Measurements from ENCODE around the gene ACTRT2.

The ACTRT2 gene

GRCh38 chr1:3018576-3018975 is 2.7 kb upstream of the ACTRT2 start:
- no peak for DNase-seq (ENCODE audit: low read depth in 2 of 2)

DNA sequence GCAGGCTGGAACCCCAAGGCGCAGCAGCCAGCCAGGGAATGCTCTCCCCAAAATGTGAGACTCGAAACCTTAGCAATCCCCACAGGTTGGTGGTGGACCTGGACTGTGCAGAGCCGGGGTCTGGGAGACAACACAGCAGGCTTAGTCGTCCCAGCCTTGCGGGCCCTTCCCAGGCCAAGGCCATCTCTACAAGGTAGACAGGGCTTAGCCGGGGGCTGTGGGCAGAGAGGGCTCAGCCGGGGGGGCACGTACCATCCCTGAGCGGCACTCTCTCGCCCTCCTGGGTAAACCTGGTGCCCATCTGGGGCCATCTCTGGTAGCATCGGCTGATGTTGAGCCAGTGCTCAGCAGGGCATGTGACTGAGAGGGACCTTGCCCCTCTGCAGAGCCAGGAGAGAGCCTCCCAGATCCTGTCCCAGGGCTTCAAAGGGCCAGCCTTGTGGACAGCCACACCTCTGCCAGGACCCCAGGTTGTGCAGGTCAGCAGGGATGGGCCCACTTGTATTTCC is 2.2 kb upstream of the ACTRT2 start:
- no peak for DNase-seq (ENCODE audit: low read depth in 2 of 2)

- DNase-seq (ENCODE audit: low read depth in 2 of 2) = no peak
Observed at GRCh38 chr1:3019516-3020051, 1.7 kb upstream of the ACTRT2 start.

DNA sequence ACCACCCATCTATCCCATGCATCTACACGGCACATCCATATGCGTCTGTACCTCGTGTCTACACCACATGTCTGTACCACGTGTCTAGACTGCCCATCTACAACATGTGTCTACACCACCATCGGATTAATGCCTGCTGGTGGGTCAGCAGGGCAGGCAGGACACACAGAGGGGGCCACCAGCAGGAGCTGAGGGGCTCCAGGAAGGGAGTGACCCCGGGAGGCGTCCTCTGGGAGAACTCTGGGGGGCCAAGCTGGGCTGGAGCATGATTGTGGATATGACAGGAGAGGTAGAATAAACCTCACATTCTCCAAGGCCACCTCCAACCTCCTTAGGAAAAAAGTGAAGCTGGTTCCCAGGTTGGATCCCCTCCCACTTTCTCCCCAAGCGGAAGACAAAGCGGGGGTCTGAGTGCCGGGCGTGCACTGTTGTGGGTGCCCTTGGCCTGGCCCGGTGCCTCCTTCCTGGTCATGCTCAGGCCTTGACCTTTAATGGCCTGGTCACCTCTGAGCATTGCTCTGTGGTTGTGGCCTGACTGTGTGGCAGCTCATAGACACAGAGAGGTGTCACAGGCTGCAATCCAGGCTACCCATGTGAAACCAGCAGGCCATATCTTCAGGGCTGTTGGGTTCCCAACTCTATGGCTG is 881 bp upstream of the ACTRT2 start:
- no peak for DNase-seq (ENCODE audit: low read depth in 2 of 2)

DNA sequence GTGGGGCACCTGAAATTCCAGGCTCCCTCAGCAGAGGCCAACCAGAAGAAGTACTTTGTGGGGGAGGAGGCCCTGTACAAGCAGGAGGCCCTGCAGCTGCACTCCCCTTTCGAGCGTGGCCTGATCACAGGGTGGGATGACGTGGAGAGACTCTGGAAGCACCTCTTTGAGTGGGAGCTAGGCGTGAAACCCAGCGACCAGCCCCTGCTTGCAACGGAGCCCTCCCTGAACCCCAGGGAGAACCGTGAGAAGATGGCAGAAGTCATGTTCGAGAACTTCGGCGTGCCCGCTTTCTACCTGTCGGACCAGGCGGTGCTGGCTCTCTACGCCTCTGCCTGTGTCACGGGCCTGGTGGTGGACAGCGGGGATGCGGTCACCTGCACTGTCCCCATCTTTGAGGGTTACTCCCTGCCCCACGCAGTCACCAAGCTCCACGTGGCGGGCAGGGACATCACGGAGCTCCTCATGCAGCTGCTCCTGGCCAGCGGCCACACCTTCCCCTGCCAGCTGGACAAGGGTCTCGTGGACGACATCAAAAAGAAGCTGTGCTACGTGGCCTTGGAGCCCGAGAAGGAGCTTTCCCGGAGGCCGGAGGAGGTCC is 634 bp downstream of the ACTRT2 start:
- no peak for DNase-seq (ENCODE audit: low read depth in 2 of 2)

GRCh38 chr1:3022511-3022973 is 1.3 kb downstream of the ACTRT2 start:
- no peak for DNase-seq (ENCODE audit: low read depth in 2 of 2)

GRCh38 chr1:3022976-3023375 is 1.7 kb downstream of the ACTRT2 start:
- DNase-seq (ENCODE audit: low read depth in 2 of 2) = no peak

DNA sequence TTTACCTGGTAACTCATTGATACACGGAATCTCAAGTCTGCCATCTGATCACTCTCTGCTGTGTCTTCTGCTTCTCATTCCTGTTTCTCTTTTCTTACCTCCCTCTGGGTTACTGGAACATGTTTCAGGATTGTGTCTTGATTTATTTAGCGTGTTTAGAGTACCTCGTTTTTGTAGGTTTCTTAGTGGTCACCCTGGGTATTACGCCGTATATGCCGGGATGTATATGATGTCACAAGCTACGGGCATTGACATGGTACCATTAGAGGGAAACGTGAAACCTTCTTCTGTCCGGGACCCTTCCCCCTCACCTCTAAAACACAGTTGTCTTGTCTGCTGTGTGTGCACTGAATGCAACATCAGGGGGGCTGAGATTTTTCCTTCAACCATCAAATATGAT is 2.8 kb downstream of the ACTRT2 start:
- DNase-seq (ENCODE audit: low read depth in 2 of 2) = no peak

GRCh38 chr1:3024588-3024987 is 3.3 kb downstream of the ACTRT2 start:
- DNase-seq (ENCODE audit: low read depth in 2 of 2) = no peak

DNA sequence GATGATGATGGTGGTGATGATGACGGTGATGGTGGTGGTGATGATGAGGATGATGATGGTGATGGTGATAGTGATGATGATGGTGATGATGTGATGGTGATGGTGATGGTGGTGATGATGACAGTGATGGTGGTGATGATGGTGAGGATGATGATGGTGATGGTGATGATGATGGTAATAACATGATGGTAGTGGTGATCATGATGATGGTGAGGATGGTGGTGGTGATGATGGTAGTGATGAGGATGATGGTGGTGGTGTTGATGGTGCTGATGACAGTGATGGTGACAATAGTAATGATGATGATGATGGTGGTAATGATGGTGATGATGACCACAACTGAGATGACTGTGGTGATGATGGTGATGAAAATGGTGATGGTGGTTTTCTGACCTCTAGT is 4.9 kb downstream of the ACTRT2 start:
- DNase-seq (ENCODE audit: low read depth in 2 of 2) = no peak

DNA sequence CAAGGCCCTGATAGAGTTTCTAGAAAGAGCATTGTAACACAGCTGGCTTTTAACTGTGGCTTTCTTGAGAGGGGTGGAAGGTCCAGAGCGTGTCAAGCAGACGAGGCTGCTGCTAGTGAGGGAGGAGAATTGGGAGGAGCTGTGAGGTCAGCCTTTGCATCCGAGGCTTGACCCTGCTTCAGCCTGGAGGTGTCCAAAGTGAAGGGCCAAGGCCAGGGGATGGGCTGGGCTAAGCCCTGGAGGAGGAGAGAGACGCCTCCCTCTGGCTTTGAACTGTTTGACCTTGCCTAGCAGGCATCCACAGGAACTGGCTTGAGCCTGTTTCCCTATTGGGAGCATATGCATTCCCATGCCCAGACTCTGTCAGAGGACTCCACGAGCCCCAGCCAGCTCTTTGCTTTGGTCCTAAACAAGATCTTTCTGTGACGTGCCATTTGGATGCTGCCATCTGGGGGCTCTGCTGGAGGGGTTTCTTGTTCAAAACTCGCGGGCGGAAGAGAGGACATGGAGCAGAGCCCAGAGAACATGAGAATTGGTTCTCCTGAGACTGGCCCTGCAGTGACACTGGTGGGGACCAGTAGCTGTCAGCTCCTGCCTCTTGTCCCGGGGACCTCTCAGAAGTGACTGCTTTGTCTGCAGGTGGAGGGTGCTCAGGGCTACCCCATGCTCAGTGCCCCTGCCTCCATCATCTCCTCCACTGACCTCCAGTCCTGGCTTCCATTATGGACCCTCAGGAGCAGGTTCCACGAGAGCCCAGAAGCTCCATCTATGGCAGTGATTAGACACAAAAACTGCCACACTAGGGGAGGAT is 5.5 kb downstream of the ACTRT2 start:
- DNase-seq (ENCODE audit: low read depth in 2 of 2) = no peak

- DNase-seq (ENCODE audit: low read depth in 2 of 2) = no peak
Observed at GRCh38 chr1:3027611-3028371, 6.5 kb downstream of the ACTRT2 start.

DNA sequence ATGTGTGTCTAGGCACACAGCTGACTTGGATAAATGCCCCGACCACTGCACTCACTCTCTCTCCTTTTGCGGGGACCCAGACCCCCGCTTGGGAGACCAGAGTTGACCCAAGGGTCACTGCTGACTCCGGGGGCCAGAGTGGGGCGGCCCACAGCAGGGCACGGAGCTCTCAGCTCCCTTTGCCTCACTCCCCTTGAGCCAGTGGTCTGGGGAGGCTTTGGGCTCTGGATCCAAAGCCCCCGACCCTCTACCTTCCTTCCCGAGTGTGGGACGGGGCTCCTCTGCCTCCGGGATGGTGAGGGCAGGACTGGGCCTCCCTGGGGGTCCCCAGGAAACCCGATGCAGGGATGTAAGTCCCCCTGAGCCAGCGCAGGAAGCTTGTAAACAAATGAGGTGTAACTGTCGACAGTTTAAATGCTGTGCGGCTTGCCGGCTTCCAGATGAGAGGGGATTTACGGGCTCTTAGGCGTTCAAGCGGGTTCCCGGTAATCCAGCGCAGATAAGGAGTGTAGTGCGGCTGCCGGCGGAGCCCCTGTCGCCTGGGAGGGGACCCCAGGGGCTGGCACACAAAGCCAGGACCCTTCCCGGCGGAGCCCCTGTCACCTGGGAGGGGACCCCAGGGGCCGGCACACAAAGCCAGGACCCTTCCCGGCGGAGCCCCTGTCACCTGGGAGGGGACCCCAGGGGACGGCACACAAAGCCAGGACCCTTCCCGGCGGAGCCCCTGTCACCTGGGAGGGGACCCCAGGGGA is 7.4 kb downstream of the ACTRT2 start:
- no peak for DNase-seq (ENCODE audit: low read depth in 2 of 2)

DNA sequence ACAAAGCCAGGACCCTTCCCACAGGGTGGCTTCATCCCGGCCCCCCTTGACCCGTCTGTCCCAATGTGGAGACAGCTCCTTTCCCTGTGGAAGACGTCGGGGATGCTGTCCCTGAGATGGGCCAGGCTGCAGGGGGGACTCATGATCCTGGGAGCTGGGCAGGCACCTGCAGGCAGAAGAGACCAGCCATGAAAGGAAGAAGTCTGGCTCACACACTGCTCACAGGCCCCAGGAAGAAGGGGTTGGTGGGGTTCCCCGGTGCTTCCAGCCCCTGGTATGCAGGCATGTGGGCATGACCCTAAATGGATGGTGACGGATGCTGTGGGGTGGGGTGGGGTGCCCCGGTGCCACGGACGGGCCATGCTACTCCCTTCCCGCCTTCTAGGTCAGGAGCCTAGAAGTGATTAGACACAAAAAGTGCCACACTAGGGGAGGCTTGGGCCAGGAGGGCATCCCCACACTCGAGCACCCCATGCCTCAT is 8.3 kb downstream of the ACTRT2 start:
- no peak for DNase-seq (ENCODE audit: low read depth in 2 of 2)

DNA sequence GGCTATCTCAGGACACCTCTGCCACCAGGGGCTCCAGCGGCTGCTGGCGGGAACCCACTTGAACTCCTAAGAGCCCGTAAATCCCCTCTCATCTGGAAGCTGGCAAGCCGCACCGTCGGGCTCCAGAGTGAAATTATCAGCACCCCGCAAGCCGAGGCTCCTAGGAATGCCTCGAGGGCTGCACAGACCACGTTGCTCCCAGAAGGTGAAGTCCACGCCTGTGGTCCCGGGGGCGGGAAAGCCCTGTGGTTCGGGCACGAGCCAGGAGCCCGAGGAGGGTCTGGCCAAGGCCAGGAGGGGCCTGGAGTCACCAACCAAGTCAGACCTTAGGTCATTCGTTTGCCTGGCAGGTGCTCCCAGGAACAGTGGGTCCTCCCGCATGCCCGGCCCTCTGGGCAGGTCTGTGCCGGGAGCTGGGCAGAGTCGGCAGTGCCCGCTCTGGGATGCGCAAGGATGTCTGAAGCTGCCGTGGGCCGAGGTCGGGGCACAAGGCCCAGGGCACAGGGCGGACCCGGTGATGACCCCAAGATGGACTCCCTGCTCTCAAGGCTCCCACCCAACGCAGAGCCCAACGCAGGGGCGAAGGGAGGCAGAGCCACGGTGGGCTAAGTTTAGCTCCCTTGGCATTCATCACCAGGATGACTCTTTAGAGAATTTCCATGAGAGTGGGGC is 8.9 kb downstream of the ACTRT2 start:
- no peak for DNase-seq (ENCODE audit: low read depth in 2 of 2)

DNA sequence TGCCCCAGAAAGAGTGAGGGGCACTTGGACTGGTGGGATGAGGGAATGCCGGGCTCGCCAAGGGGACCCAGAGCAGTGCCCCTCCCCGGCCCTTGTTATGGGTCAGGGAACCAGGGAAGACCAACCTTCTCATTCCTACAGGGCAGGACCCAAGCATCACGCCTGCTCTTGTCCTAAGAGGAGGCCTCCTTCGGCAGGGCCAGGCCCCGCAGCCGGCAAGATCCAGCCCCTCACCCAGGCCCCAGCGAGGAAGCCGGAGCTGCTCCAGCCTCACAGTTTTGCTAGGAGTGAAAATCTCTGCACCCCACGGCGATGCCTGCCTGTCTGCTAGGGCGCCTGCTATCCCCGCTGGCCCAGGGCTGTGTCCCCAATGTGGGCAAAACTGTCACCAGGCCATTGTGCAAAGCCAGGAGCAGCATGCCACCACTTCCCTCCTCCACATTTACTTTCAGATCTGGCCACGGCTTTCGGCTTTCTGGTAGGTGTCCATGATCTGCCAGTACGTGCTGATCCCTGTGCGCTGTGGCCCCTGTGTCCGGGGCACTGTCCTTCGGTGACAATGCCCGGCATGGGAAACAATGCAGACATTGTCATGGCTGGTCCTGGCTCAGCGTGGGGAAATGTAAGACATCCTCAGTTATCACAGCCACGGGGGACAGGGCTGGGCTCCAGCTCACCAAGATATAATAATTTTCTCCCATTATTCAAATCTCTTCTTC is 9.6 kb downstream of the ACTRT2 start:
- DNase-seq (ENCODE audit: low read depth in 2 of 2) = no peak

DNA sequence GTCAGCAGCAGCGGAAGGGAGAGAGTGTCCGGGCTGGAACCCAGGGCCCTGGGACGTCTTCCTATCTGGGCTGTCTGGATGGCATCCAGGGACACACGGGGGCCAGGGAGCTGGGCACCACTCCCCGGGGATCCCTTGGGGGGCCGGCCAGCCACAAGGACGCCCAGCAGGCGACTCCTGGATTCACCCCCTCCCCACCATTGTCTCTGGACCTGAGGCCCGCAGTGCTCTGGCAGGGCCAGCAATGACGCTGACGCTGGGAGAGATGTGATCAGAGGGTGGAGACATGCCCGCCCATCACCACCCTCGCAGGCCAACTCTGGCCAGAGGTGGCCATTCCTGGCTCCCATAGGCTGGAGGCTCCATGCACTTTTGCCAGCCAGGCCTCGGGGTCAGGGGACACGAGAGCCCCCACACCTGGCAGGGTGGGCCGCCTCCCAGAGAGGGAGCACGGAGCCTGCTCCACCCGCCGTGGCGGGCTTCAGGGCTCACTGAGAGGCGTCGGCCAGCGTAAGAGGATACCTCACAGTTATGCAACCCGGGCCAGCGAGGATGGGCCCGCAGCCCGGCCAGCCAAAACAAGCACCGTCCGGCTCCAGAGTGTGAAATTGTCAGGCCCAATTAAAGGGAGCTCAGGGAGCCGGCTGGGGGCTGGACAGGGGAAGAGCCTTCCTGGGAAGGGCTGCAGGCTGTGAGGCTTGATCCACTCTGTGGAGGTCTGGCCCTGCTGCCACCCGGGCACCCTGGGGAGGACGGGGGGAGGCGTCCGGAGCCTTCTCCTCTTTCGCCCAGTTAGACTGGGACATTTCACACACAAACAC is 10.3 kb downstream of the ACTRT2 start:
- no peak for DNase-seq (ENCODE audit: low read depth in 2 of 2)

GRCh38 chr1:3032371-3033039 is 11.2 kb downstream of the ACTRT2 start:
- no peak for DNase-seq (ENCODE audit: low read depth in 2 of 2)
